Limb (tissue), 2 donors: ENCODE measurements around the gene FRMD3.
"Not testable (repeated sequence)": the region's sequence is repeated elsewhere in the genome, so short reads cannot be mapped to it uniquely, and the experiment has no call there.

Source experiments
- DNase-seq, 2 donors: peaks; one replicate each; pipeline ENCODE4 v3.0.0-alpha.2; 2016; ENCODE audit errors: extremely low spot score in 2 of 2

Gene FRMD3

GRCh38 chr9:83392228-83392627 lies 146.0 kb downstream of the FRMD3 start:
- DNase-seq, result no peak

GRCh38 chr9:83388346-83388745 lies 149.9 kb downstream of the FRMD3 start:
- DNase-seq, result no peak

DNA sequence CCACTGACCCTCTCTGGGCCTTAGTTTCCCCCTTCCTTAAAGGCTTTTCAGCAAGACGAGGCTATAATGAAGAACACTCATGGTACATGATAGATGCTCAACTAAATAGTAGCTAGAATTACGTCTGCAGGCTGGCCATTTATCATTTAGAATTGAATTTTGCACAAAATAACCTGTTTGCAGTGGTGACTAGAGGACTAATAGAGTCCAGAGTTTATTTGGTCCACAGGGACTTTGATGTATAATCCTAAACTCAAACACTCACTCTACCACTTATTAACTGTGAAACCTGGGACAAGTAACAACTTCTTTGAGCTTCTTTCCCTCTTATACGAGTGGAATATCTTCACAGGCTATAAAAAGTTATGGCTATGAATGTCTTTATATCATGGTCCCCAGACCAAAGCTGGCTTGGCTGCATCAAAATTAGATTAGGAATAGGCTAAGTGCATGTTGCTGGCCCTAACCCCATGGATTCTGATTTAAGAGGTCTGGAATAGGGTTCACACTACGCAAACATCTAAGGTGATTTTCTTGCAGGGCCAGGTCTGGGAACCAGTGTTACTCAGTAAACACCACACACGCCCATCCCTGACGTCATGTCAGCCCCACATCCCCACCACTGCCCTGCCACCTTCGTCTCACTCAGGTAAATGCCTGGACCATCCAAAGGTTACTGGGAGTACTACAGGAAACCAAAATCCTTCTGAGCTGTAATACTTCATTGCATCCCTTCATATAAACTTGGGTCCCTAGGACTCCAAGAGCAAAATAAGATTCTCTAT lies 150.6 kb downstream of the FRMD3 start:
- DNase-seq, result no peak

DNA sequence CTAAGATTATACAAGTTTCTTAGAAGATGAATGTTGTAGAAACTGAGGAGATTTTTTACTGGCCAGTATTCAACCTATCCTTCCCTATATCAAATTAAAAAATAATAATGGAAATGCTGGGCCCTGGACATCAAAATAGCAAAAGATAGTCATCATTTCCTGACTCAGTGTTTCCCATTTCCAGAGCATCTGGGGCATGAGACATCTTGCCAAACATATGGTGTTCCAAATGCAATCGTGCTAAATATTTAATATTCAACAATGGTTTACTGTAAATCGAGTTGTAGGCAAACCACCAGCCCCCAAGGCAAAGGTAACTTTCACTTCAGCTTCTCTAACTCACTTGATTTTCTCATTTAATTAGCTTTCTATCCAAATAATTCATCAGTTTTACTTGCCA lies 152.9 kb downstream of the FRMD3 start:
- DNase-seq, result no peak

- DNase-seq, result peak; percentile 39 to 49
Observed at GRCh38 chr9:83384214-83384613, 154.0 kb downstream of the FRMD3 start.

GRCh38 chr9:83383034-83383433 lies 155.2 kb downstream of the FRMD3 start:
- no peak for DNase-seq

- DNase-seq, result no peak
Observed at GRCh38 chr9:83382421-83382820, 155.8 kb downstream of the FRMD3 start.

DNA sequence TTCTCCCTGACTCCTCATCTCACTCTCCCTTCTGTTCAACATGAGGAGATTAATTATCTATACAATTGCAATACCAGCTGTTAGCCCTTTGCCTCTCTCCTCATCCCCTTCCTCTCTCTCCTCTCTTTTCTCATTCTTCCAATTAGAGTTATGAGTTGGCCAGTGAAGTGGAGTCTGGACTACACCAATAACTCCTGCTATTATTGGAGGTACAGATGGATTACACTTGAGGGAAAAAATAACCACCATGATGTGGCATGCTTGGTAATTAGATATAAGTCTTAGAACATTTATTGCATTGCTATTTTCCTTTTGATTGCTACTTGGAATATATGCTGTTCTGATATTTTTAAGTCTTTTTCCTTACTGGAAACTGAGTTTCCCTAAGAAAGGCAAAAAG lies 159.2 kb downstream of the FRMD3 start:
- no peak for DNase-seq

DNA sequence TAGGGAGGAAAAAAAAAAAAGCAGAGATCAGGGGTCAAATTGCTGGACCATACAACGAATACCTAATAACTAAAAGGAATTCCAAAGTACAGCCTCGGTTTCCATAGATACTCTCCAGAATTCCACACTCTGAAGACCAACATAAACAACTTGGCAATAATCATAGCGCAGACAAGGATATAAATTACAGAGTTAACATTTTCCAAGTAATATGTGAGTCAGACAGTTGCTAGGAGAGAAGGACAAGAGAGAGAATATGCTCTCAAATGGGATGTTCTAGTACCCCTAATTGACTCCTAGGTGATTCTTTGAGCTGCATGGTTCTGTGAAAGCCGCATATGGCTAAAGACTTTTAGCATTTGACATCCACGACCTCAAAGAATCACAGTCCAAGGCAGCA lies 165.2 kb downstream of the FRMD3 start:
- no peak for DNase-seq

- DNase-seq, result no peak
Observed at GRCh38 chr9:83367326-83367725, 170.9 kb downstream of the FRMD3 start.

DNA sequence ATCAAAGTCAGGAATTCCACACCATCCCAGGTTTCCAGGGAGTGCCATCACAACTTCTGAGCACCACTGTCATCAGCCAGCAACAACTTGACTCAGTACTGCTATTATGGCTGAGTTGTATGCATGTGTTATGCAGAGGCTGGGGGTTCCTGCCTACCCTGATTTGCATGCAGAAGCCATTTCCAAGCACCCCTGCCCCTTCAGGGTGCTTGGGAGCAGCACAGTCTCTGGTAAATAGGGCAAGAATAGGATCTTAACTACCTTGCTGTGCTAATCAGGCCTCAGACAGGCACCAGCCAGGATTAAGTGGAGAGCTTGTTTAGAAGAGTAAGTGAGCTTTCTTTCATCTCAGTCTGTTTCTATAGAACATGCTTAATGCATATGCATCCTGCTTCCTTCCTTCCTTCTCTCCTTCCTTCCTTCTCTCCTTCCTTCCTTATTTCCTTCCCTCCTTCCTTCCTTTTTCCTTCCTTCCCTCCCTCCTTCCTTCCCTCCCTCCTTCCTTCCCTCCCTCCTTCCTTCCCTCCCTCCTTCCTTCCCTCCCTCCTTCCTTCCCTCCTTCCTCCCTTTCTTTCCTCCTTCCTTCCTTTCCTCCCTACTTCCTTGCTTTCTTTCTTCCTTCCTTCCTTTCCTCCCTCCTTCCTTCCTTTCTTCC lies 175.7 kb downstream of the FRMD3 start:
- no peak for DNase-seq

- DNase-seq, result no peak
Observed at GRCh38 chr9:83359039-83359438, 179.2 kb downstream of the FRMD3 start.

DNA sequence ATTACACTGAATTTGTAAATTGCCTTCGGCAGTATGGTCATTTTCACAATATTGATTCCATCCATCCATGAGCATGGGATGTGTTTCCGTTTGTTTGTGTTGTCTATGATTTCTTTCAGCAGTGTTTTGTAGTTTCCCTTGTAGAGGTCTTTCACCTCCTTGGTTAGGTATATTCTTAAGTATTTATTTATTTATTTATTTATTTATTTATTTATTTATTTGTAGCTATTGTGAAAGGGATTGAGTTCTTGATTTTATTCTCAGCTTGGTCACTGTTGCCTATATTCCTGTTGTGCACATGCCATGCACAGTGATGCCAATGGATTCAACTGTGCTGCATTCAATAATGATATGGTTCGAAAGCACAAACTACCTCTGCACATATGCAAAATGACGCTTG lies 179.7 kb downstream of the FRMD3 start:
- DNase-seq, result not testable (repeated sequence)

DNA sequence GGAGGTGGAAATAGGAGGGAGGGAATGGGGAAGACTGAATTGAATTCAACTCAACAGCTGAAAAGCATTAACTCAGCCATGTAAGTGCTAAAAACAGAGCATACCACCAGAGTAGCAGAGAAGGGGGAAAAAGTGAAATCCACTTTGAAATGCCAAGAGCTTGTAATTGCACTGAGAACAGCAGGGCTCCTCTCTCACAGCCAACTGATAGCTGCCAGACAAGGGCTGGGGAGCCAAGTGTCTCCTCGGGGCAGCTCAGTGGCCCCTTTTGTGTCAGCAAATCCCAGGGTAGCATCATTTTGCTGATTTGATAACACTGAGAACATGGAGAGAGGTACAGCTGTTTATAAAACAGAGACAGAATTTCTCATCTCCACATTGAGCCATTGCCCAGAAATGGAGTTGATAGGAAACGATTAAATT lies 182.5 kb downstream of the FRMD3 start:
- peak in 1 of 2 donors; percentile 35 for DNase-seq

DNA sequence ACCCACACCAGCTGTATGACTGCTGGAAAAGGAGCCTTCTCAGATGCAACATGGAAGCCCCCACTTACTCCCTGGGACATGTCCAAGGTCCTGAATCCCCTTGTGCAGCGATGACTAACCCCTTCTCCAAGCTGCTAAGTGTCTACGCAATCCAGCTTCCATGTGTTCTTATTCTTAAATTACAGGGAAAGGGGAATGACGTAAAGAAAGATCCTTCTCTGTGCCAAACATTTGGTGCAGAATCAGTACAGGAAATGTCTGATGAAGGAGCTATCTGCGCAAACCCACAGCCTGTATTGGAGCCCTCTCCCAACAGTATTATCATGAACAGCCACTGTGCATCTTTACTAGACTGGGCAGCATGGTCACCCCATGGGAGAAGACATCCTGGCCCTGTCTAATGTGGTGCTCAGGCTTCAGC lies 183.2 kb downstream of the FRMD3 start:
- DNase-seq, result peak in 1 of 2 donors; percentile 45

- no peak for DNase-seq
Observed at GRCh38 chr9:83349031-83349430, 189.2 kb downstream of the FRMD3 start.

DNA sequence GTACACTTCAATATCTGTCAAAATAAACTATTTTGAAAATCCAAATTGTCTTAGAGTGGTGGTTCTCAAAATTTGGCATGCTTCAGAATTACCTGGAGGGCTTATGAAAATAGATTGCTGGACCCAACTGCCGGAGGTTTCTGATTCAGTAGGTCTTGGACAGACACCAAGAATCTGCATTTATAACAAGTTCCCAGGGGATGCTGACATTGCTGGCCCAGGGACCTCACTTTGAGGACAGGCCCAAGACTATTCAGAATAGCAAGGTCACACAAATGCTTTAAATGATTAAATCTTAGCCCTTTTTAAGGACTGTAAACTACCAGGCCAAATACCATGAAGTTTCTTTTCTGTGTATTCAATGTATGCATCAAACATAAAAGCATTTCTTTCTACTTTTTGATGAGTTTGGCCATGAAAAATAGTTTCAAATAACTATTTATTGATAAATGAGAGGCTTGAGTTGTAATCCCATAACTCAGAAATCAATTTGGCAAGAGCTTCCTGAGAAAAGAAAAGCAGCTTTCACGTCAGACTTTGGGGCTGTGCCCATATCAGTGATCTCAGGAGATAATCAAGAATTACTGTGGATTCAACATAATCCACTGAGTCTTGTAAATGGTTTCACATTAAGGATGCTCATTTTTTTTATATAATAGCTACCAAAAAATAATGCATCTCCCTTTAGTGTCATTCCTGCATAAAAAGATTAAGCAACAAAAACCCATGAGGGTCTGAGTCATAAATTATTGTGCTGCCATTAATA lies 191.4 kb downstream of the FRMD3 start:
- no peak for DNase-seq

- no peak for DNase-seq
Observed at GRCh38 chr9:83343366-83343999, 194.7 kb downstream of the FRMD3 start.

- no peak for DNase-seq
Observed at GRCh38 chr9:83342731-83343130, 195.5 kb downstream of the FRMD3 start.

GRCh38 chr9:83342006-83342405 lies 196.2 kb downstream of the FRMD3 start:
- no peak for DNase-seq

GRCh38 chr9:83340451-83340850 lies 197.8 kb downstream of the FRMD3 start:
- DNase-seq, result no peak

GRCh38 chr9:83339435-83339834 lies 198.8 kb downstream of the FRMD3 start:
- DNase-seq, result no peak
